Chondrocyte (in vitro differentiated cells): ENCODE measurements around the gene TAS2R41. TPM values are rescaled to one million over a fixed set of nuclear protein-coding genes. Genes with fewer than 3 reads are reported as not detected.
"Not testable (repeated sequence)": the region's sequence is repeated elsewhere in the genome, so short reads cannot be mapped to it uniquely, and the experiment has no call there.

ENCODE experiments used
- DNase-seq: peaks from one replicate; pipeline ENCODE4 v3.0.0; 2021; ENCODE audit warnings: mixed read lengths, low spot score
- H3K27ac Mint-ChIP-seq: one replicate; pipeline ENCODE4 v1.8.0; 2021; ENCODE audit warnings: mild to moderate bottlenecking, moderate library complexity, mixed read lengths; ENCODE audit not compliant: unreplicated experiment
- H3K27me3 Mint-ChIP-seq: 2 replicates; pipeline ENCODE4 v1.8.0; 2021; ENCODE audit warnings: low read depth, mixed read lengths
- H3K36me3 Mint-ChIP-seq: 2 replicates; pipeline ENCODE4 v1.8.0; 2021; ENCODE audit warnings: low read depth, mixed read lengths
- H3K4me1 Mint-ChIP-seq: 2 replicates; pipeline ENCODE4 v1.8.0; 2021; ENCODE audit warnings: low read depth, mild to moderate bottlenecking, mixed read lengths
- H3K4me3 Mint-ChIP-seq: one replicate; pipeline ENCODE4 v1.8.0; 2021; ENCODE audit warnings: mild to moderate bottlenecking, moderate library complexity, mixed read lengths; ENCODE audit not compliant: unreplicated experiment
- H3K9me3 Mint-ChIP-seq: 2 replicates; pipeline ENCODE4 v1.8.0; 2021; ENCODE audit warnings: low read depth, mixed read lengths
- CTCF ChIP-seq: fragments of 200-600 bp; sonication (generic); IDR thresholded peaks from 2 replicates; pipeline ENCODE4 v1.5.0; 2021; ENCODE audit warnings: antibody characterized with exemption, mild to moderate bottlenecking, moderate library complexity
- total RNA-seq: library from RNA; stranded (reverse); gene quantifications from 3 replicates; pipeline ENCODE4 v1.2.1, GENCODE V29; 2021

Gene TAS2R41
- total RNA-seq, 1 donor from 2014 or later: not detected

GRCh38 chr7:143479055-143479766, 1.5 kb downstream of the TAS2R41 start:
- Mint-ChIP-seq H3K27ac (no peak overlapping the region), H3K4me1 (peaks cover 6% of the 10 kb centered on the region), H3K9me3 (peaks cover 5% of the 10 kb centered on the region), H3K36me3 (no peaks in the 10 kb centered on the region), H3K27me3 (peaks cover 6% of the 10 kb centered on the region), H3K4me3 (no peak overlapping the region)
- DNase-seq: no peak
- TF ChIP-seq CTCF: no peak

- no peaks in the 10 kb centered on the region for H3K9me3 Mint-ChIP-seq
- H3K4me3 Mint-ChIP-seq: no peak overlapping the region
- H3K27ac Mint-ChIP-seq: no peak overlapping the region
- H3K27me3 Mint-ChIP-seq: peaks cover 6% of the 10 kb centered on the region
- H3K4me1 Mint-ChIP-seq: peaks cover 14% of the 10 kb centered on the region
- no peak for TF ChIP-seq CTCF
- no peaks in the 10 kb centered on the region for H3K36me3 Mint-ChIP-seq
- DNase-seq: no peak
Measured at GRCh38 chr7:143480501-143480900, 2.8 kb downstream of the TAS2R41 start.

- H3K4me3 Mint-ChIP-seq: no peak overlapping the region
- H3K27ac Mint-ChIP-seq: peak overlapping the region; percentile 1
- no peak for DNase-seq
- peaks cover 22% of the 10 kb centered on the region for H3K4me1 Mint-ChIP-seq
- no peaks in the 10 kb centered on the region for H3K9me3 Mint-ChIP-seq
- H3K36me3 Mint-ChIP-seq: no peaks in the 10 kb centered on the region
- H3K27me3 Mint-ChIP-seq: peaks cover 8% of the 10 kb centered on the region
- no peak for TF ChIP-seq CTCF
Measured at GRCh38 chr7:143484119-143484518, 6.4 kb downstream of the TAS2R41 start.

GRCh38 chr7:143485094-143485493, 7.4 kb downstream of the TAS2R41 start:
- Mint-ChIP-seq H3K36me3 (no peaks in the 10 kb centered on the region), H3K4me1 (peaks cover 22% of the 10 kb centered on the region), H3K27ac (no peak overlapping the region), H3K9me3 (no peaks in the 10 kb centered on the region), H3K4me3 (no peak overlapping the region), H3K27me3 (peaks cover 6% of the 10 kb centered on the region)
- no peak for TF ChIP-seq CTCF
- no peak for DNase-seq

- Mint-ChIP-seq H3K27me3 (peaks cover 6% of the 10 kb centered on the region), H3K9me3 (no peaks in the 10 kb centered on the region), H3K4me1 (peaks cover 22% of the 10 kb centered on the region), H3K36me3 (no peaks in the 10 kb centered on the region), H3K4me3 (no peak overlapping the region), H3K27ac (no peak overlapping the region)
- DNase-seq: no peak
- TF ChIP-seq CTCF: no peak
Measured at GRCh38 chr7:143485500-143485899, 7.8 kb downstream of the TAS2R41 start.

GRCh38 chr7:143486266-143486665, 8.6 kb downstream of the TAS2R41 start:
- not testable (repeated sequence) for H3K9me3 Mint-ChIP-seq, H3K27ac Mint-ChIP-seq, H3K4me3 Mint-ChIP-seq

More at GRCh38 chr7:143486266-143486665, 8.6 kb downstream of the TAS2R41 start:
- not testable (repeated sequence) for H3K27me3 Mint-ChIP-seq, DNase-seq, H3K36me3 Mint-ChIP-seq
- peaks cover 22% of the 10 kb centered on the region for H3K4me1 Mint-ChIP-seq
